Activated CD4-positive, alpha-beta T cell treated with anti-CD3 and anti-CD28 coated beads, Interleukin-2, amount 10 ng/mL, durations not matched to agents 7 days and 5 days (primary cell): Measurements from ENCODE around the gene RHBDL3. TPM values are rescaled to one million over a fixed set of nuclear protein-coding genes. Genes with fewer than 3 reads are reported as not detected.
A peak's percentile ranks its signal among the peaks of the same experiment; 100 is the strongest.
"Not testable (repeated sequence)": the region's sequence is repeated elsewhere in the genome, so short reads cannot be mapped to it uniquely, and the experiment has no call there.

Experiments
- CTCF ChIA-PET: fragments of 350-600 bp; sonication (Branson Sonifier 250); formaldehyde crosslinking; loops from one replicate; lab custom pipeline; 2021; ENCODE audit warnings: antibody characterized with exemption; lab: Charles Lee
- POLR2A ChIA-PET: fragments of 350-600 bp; sonication (Branson Sonifier 250); formaldehyde crosslinking; loops from one replicate; lab custom pipeline; 2021; ENCODE audit warnings: antibody characterized with exemption; lab: Charles Lee
- DNase-seq: peaks from one replicate; pipeline ENCODE4 v3.0.0-alpha.2; 2020
- H3K27ac Mint-ChIP-seq: one replicate; pipeline ENCODE4 v1.8.0; 2021; ENCODE audit warnings: mild to moderate bottlenecking, moderate library complexity, mixed read lengths
- H3K27me3 Mint-ChIP-seq: one replicate; pipeline ENCODE4 v1.8.0; 2021; ENCODE audit warnings: mixed read lengths
- H3K36me3 Mint-ChIP-seq: one replicate; pipeline ENCODE4 v1.8.0; 2021; ENCODE audit warnings: low read depth, mixed read lengths
- H3K4me1 Mint-ChIP-seq: one replicate; pipeline ENCODE4 v1.8.0; 2021; ENCODE audit warnings: mixed read lengths
- H3K4me3 Mint-ChIP-seq: one replicate; pipeline ENCODE4 v1.8.0; 2021; ENCODE audit warnings: mild to moderate bottlenecking, moderate library complexity, mixed read lengths
- H3K9me3 Mint-ChIP-seq: one replicate; pipeline ENCODE4 v1.8.0; 2021; ENCODE audit warnings: mixed read lengths
- total RNA-seq, 2 experiments: library from RNA; stranded (reverse); gene quantifications; one replicate each; pipeline ENCODE4 v1.2.3, GENCODE V29; 2021

Gene RHBDL3
- total RNA-seq, 2 experiments from 2014 or later, result 0.67 to 0.69 TPM

DNA sequence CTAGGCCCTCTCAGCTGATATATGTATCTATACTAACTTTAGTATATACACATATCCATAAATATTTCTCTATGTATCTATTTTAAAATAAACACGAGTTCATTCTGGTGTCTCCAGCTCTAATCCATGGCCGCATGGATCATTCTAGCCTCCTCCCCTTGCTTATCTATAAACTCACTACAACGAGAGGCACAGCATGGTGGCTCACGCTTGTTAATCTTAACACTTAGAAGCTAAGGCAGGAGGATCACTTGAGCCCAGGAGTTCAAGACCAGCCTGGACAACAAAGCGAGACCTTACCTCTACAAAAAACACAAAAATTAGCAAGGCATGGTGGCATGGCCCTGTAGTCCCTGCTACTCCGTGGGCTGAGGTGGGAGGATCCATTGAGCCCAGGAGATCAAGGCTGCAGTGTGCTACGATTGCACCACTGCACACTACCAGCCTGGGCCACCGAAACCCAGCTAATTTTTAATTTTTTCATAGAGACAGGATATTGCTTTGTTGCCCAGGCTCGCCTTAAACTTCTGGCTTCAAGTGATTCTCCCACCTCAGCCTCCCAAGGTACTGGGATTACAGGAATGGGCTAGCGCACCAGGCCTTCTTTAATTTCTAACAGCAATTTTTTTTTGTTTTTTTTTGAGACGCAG, 80.4 kb downstream of the RHBDL3 start:
- Mint-ChIP-seq H3K9me3 (no peaks in the 10 kb centered on the region), H3K4me3 (no peak overlapping the region), H3K36me3 (peaks cover 14% of the 10 kb centered on the region), H3K27ac (no peak overlapping the region), H3K4me1 (peaks cover 30% of the 10 kb centered on the region), H3K27me3 (no peaks in the 10 kb centered on the region)
- CTCF ChIA-PET, result interaction anchor here (0.6 to 1.3 kb wide), 2 partner anchors 87 to 98 kb away, joined by 3 to 4 read pairs; partner anchors contain the start of gene PSMD11
- POLR2A ChIA-PET, result no interaction called here
- no peak for DNase-seq

GRCh38 chr17:32348483-32348800, 82.8 kb downstream of the RHBDL3 start:
- Mint-ChIP-seq H3K36me3 (peaks cover 32% of the 10 kb centered on the region), H3K9me3 (no peaks in the 10 kb centered on the region), H3K4me3 (peak overlapping the region; percentile 60), H3K4me1 (peaks cover 27% of the 10 kb centered on the region), H3K27ac (peak overlapping the region; percentile 100), H3K27me3 (no peaks in the 10 kb centered on the region)
- POLR2A ChIA-PET, result no interaction called here
- DNase-seq, result no peak
- CTCF ChIA-PET, result interaction anchor here (0.7 to 1.0 kb wide), 3 partner anchors 16 to 28 kb away, joined by 3 to 4 read pairs (median 4); no protein-coding TSS in a partner anchor

- peak; percentile 25 for DNase-seq
- no peaks in the 10 kb centered on the region for H3K27me3 Mint-ChIP-seq
- ChIA-PET POLR2A (no interaction called here), CTCF (interaction anchor here (0.6 kb wide), 1 partner anchor 19 kb away, joined by 3 read pairs; no protein-coding TSS in a partner anchor)
- H3K4me1 Mint-ChIP-seq, result peaks cover 31% of the 10 kb centered on the region
- peaks cover 40% of the 10 kb centered on the region for H3K36me3 Mint-ChIP-seq
- no peaks in the 10 kb centered on the region for H3K9me3 Mint-ChIP-seq
- H3K4me3 Mint-ChIP-seq, result peak overlapping the region; percentile 99
- peak overlapping the region; percentile 100 for H3K27ac Mint-ChIP-seq
These were observed 83.8 kb downstream of the RHBDL3 start for GRCh38 chr17:32349503-32349853.

DNA sequence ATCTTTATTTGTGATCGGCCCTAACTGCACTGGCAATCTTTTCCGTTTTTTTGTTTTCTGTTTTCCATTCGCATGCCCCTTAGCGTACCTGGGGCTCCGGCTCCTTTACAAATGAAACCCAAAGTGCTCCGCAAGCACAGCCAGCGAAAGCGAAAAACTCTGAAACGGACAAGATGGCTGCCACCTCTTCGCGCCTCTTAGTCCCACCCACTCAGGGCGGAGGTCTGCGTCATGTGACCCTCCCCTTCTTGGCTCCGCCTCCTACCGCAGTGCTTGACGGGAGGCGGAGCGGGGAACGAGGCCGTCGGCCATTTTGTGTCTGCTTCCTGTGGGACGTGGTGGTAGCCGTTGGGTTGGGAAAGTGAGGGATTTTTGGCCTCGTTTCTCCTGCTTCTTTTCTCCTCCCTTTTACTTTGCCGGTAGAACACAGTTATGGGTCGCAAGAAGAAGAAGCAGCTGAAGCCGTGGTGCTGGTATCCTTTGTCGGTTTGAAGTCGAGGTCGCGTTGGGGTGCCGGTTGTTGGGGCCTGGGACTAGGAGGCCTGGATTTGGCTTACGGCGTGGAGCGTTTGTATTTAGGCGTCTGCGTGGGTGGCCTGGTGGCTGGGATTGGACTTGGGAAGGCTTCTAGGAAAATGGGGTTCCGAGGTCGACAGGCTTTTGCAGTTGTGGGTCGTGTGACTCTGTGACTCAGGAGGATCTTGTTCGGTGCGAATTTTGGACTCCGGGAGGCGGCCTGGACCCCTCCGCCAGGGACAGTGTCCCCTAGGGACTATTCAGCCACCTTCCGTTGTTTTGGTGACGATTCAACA, 84.4 kb downstream of the RHBDL3 start, which contains the start of gene ZNF207:
Gene ZNF207 (plus strand): TSS at position 304 of the 812 bp plus-strand sequence. CDS start 129 bp downstream, at position 433.
- H3K36me3 Mint-ChIP-seq, result peaks cover 46% of the 10 kb centered on the region
- H3K27me3 Mint-ChIP-seq, result no peaks in the 10 kb centered on the region
- peak within 1 kb of the TSS; percentile 99 for H3K4me3 Mint-ChIP-seq
- peak; percentile 97 for DNase-seq
- CTCF ChIA-PET, result interaction anchor here (0.6 to 1.4 kb wide), 4 partner anchors 18 to 94 kb away, joined by 3 to 5 read pairs (median 3); partner anchors contain the start of gene PSMD11
- peak within 1 kb of the TSS; percentile 100 for H3K27ac Mint-ChIP-seq
- no peaks in the 10 kb centered on the region for H3K9me3 Mint-ChIP-seq
- peaks cover 37% of the 10 kb centered on the region for H3K4me1 Mint-ChIP-seq
- POLR2A ChIA-PET, result no interaction called here

DNA sequence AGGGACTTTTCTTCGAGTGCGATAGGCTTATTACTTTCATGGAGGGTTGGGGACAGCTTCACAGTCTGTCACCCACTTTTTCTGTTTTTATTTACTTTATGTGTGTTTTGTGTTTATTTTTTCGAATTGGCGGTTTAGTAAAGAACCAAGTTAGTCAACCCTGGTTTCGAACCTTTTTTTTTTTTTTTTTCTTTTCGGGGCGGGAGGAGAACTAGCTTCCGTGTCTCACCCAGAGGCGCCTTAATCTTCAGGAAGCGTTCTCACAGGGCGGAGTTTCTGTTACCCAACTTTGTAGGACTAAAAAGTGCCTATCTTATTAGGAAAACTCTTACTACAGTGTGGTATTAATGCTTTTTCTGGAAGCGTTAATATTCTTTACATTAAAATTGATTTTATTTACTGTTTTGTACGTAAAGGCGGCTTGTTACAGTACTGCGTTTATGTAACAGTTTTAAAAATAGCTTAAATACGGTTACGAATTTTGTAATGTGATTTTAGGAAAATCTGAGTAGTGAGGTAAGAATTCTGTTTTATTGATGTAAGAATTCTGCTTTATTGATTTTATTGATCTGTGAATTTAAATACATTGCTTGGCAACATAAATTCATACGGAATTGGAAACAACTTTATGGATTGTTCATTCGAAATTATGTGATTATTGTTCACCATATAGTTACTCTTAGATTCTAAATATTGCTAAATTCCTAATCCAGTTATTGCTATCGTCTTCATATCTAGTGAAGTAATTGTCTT, 85.2 kb downstream of the RHBDL3 start:
- peaks cover 54% of the 10 kb centered on the region for H3K36me3 Mint-ChIP-seq
- H3K4me3 Mint-ChIP-seq, result peak overlapping the region; percentile 99
- DNase-seq, result peak; percentile 66
- H3K27ac Mint-ChIP-seq, result peak overlapping the region; percentile 100
- ChIA-PET POLR2A (interaction anchor here (0.8 kb wide), 1 partner anchor 10 kb away, joined by 3 read pairs; no protein-coding TSS in a partner anchor), CTCF (interaction anchor here (0.6 to 1.4 kb wide), 6 partner anchors 14 to 1742 kb away, joined by 3 to 5 read pairs (median 3); partner anchors contain the start of gene PSMD11)
- peaks cover 44% of the 10 kb centered on the region for H3K4me1 Mint-ChIP-seq
- H3K27me3 Mint-ChIP-seq, result no peaks in the 10 kb centered on the region
- no peaks in the 10 kb centered on the region for H3K9me3 Mint-ChIP-seq

GRCh38 chr17:32352734-32353133, 87.1 kb downstream of the RHBDL3 start:
- CTCF ChIA-PET, result interaction anchor here (1.4 kb wide), 1 partner anchor 91 kb away, joined by 4 read pairs; the partner anchor contains the start of gene PSMD11
- not testable (repeated sequence) for H3K9me3 Mint-ChIP-seq

GRCh38 chr17:32355649-32356377, 90.2 kb downstream of the RHBDL3 start:
- Mint-ChIP-seq H3K4me3 (peak overlapping the region; percentile 27), H3K36me3 (peaks cover 64% of the 10 kb centered on the region), H3K4me1 (peaks cover 58% of the 10 kb centered on the region), H3K9me3 (no peaks in the 10 kb centered on the region), H3K27ac (peak overlapping the region; percentile 27), H3K27me3 (no peaks in the 10 kb centered on the region)
- DNase-seq, result no peak
- ChIA-PET CTCF (no interaction called here), POLR2A (no interaction called here)

More at GRCh38 chr17:32352734-32353133, 87.1 kb downstream of the RHBDL3 start:
- DNase-seq, POLR2A ChIA-PET, H3K27ac Mint-ChIP-seq, H3K27me3 Mint-ChIP-seq: not testable (repeated sequence)
- Mint-ChIP-seq H3K36me3 (peaks cover 62% of the 10 kb centered on the region), H3K4me3 (peak overlapping the region; percentile 99), H3K4me1 (peaks cover 54% of the 10 kb centered on the region)

GRCh38 chr17:32356378-32356743, 90.7 kb downstream of the RHBDL3 start:
- Mint-ChIP-seq H3K27ac (peak overlapping the region; percentile 41), H3K27me3 (no peaks in the 10 kb centered on the region), H3K36me3 (peaks cover 68% of the 10 kb centered on the region), H3K4me1 (peaks cover 60% of the 10 kb centered on the region), H3K4me3 (no peak overlapping the region), H3K9me3 (no peaks in the 10 kb centered on the region)
- CTCF ChIA-PET, result no interaction called here
- POLR2A ChIA-PET, result no interaction called here
- no peak for DNase-seq

- CTCF ChIA-PET, result no interaction called here
- Mint-ChIP-seq H3K4me3 (no peak overlapping the region), H3K36me3 (peaks cover 65% of the 10 kb centered on the region), H3K9me3 (no peaks in the 10 kb centered on the region), H3K27me3 (no peaks in the 10 kb centered on the region), H3K4me1 (peaks cover 57% of the 10 kb centered on the region), H3K27ac (no peak overlapping the region)
- POLR2A ChIA-PET, result no interaction called here
- no peak for DNase-seq
These were observed 91.1 kb downstream of the RHBDL3 start for GRCh38 chr17:32356750-32357149.

DNA sequence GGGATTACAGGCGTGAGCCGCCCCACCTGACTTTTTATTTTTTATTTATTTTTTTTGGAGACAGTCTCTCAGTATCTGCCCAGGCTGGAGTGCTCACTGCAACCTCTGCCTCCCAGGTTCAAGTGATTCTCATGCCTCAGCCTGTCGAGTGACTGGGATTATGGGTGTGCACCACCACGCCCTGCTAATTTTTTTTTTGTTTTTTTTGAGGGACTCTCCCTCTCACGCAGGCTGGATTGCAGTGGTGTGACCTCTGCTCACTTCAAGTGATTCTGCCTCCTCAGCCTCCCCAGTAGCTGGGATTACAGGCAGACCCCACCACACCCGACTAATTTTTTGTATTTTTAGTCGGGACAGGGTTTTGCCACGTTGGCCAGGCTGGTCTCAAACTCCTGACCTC, 92.0 kb downstream of the RHBDL3 start:
- H3K4me1 Mint-ChIP-seq, result peaks cover 54% of the 10 kb centered on the region
- POLR2A ChIA-PET, result no interaction called here

DNA sequence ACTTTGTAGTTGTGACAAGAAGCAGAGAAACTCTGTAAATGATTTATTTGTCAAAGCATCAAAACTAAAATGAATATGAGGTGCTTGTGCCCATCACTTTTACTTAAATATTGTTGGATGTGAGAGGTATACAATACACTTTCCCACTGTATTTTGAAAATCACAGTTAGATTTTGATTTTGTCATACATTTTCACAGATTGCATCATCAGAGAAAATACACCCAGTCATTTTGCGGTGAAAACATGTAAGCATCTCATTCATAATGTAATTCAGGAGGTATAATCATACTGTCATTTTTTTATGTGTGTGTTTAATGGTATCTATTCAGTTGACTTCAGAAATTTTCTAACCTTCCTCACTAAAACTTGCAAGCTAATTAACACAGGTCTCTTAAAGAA, 95.6 kb downstream of the RHBDL3 start:
- no peaks in the 10 kb centered on the region for H3K9me3 Mint-ChIP-seq
- peaks cover 35% of the 10 kb centered on the region for H3K4me1 Mint-ChIP-seq
- peaks cover 66% of the 10 kb centered on the region for H3K36me3 Mint-ChIP-seq
- no peak for DNase-seq
- peak overlapping the region; percentile 31 for H3K27ac Mint-ChIP-seq
- POLR2A ChIA-PET, result no interaction called here
- no peak overlapping the region for H3K4me3 Mint-ChIP-seq
- no peaks in the 10 kb centered on the region for H3K27me3 Mint-ChIP-seq
- CTCF ChIA-PET, result interaction anchor here (0.7 kb wide), 1 partner anchor 219 kb away, joined by 3 read pairs; no protein-coding TSS in a partner anchor

More for the DNA sequence above, 92.0 kb downstream of the RHBDL3 start:
- no peak overlapping the region for H3K27ac Mint-ChIP-seq
- H3K4me3 Mint-ChIP-seq, result no peak overlapping the region
- peaks cover 65% of the 10 kb centered on the region for H3K36me3 Mint-ChIP-seq
- CTCF ChIA-PET, result no interaction called here
- no peaks in the 10 kb centered on the region for H3K9me3 Mint-ChIP-seq
- no peak for DNase-seq
- no peaks in the 10 kb centered on the region for H3K27me3 Mint-ChIP-seq

GRCh38 chr17:32370426-32370825, 104.8 kb downstream of the RHBDL3 start:
- Mint-ChIP-seq H3K27me3 (no peaks in the 10 kb centered on the region), H3K36me3 (peaks cover 67% of the 10 kb centered on the region), H3K9me3 (no peaks in the 10 kb centered on the region), H3K27ac (no peak overlapping the region), H3K4me1 (peaks cover 33% of the 10 kb centered on the region), H3K4me3 (no peak overlapping the region)
- DNase-seq, result no peak
- ChIA-PET POLR2A (no interaction called here), CTCF (no interaction called here)
